SK-N-SH (cell line): ENCODE data around the gene GHRHR. TPM values are rescaled to one million over a fixed set of nuclear protein-coding genes. Genes with fewer than 3 reads are reported as not detected.

Source experiments
- CTCF ChIA-PET: fragments of 300-600, 350-600 bp; formaldehyde crosslinking; extraction: SDS; loops from one replicate; lab custom pipeline; 2021; lab: Yijun Ruan, JAX
- POLR2A ChIA-PET: fragments of 350-600 bp; sonication (Branson Sonifier 250); formaldehyde crosslinking; extraction: SDS; loops from one replicate; lab custom pipeline; 2020; ENCODE audit warnings: antibody characterized with exemption, inconsistent platforms; lab: Yijun Ruan, JAX
- DNase-seq: peaks from one replicate; pipeline ENCODE4 v3.0.0; 2012
- H2AFZ ChIP-seq: fragments of 200-600 bp; sonication (generic); 2 replicates; pipeline ENCODE4 v1.8.1; 2016; ENCODE audit warnings: antibody characterized with exemption, mild to moderate bottlenecking, low read depth
- H3F3A ChIP-seq: fragments of 200-600 bp; sonication (generic); replicated peaks from 2 replicates; pipeline ENCODE3; 2016; ENCODE audit warnings: antibody characterized with exemption, mild to moderate bottlenecking; ENCODE audit not compliant: insufficient read depth
- H3K27ac ChIP-seq, 2 experiments: fragments of 200-500 bp in 1 of 2; fragments of 200-600 bp in 1 of 2; sonication (Bioruptor generic) in 1 of 2; sonication (generic), shearing (Covaris generic) in 1 of 2; 2 replicates each; pipeline versions ENCODE4 v1.5.1 to v1.6.1; 2014 to 2016; ENCODE audit warnings: low read depth in 2 of 2, inconsistent platforms in 1 of 2, low read length in 1 of 2, mild to moderate bottlenecking in 1 of 2, mixed read lengths in 1 of 2
- H3K27me3 ChIP-seq: fragments of 200-600 bp; sonication (generic), shearing (Covaris generic); 2 replicates; pipeline ENCODE4 v1.6.1; 2016; ENCODE audit warnings: mixed run types; ENCODE audit not compliant: insufficient read depth
- H3K36me3 ChIP-seq, 2 experiments: fragments of 200-500 bp in 1 of 2; fragments of 200-600 bp in 1 of 2; sonication (Bioruptor generic) in 1 of 2; sonication (generic) in 1 of 2; replicated peaks in 1 of 2; 2 replicates each; pipeline versions ENCODE3 to v1.5.1; 2014 to 2016; ENCODE audit warnings: low read length in 1 of 2, mild to moderate bottlenecking in 1 of 2; ENCODE audit not compliant: insufficient read depth in 2 of 2, control insufficient read depth in 1 of 2
- H3K4me1 ChIP-seq, 2 experiments: fragments of 200-500 bp in 1 of 2; fragments of 200-600 bp in 1 of 2; sonication (Bioruptor generic) in 1 of 2; sonication (generic), shearing (Covaris generic) in 1 of 2; 2 replicates each; pipeline versions ENCODE4 v1.5.1 to v1.6.1; 2014 to 2016; ENCODE audit warnings: low read depth in 1 of 2, low read length in 1 of 2, mixed run types in 1 of 2; ENCODE audit not compliant: insufficient read depth in 2 of 2, control insufficient read depth in 1 of 2
- H3K4me2 ChIP-seq: fragments of 200-600 bp; sonication (generic), shearing (Covaris generic); 2 replicates; pipeline ENCODE4 v1.6.1; 2017; ENCODE audit warnings: mixed run types
- H3K4me3 ChIP-seq, 2 experiments: fragments of 200-500 bp in 1 of 2; fragments of 200-600 bp in 1 of 2; sonication (Bioruptor generic) in 1 of 2; sonication (generic), shearing (Covaris generic) in 1 of 2; 2 replicates each; pipeline versions ENCODE4 v1.5.1 to v1.8.1; 2014 to 2016; ENCODE audit warnings: low read depth in 2 of 2, inconsistent platforms in 1 of 2, low read length in 1 of 2, mild to moderate bottlenecking in 1 of 2, mixed read lengths in 1 of 2, moderate library complexity in 1 of 2
- H3K79me2 ChIP-seq: fragments of 200-600 bp; sonication (generic); 2 replicates; pipeline ENCODE4 v1.8.1; 2017; ENCODE audit warnings: mild to moderate bottlenecking; ENCODE audit not compliant: insufficient read depth
- H3K9ac ChIP-seq: fragments of 200-600 bp; sonication (generic); 2 replicates; pipeline ENCODE4 v1.6.1; 2017; ENCODE audit warnings: mixed run types
- H3K9me2 ChIP-seq: fragments of 200-600 bp; sonication (generic); 2 replicates; pipeline ENCODE4 v1.6.1; 2017; ENCODE audit warnings: mixed run types
- H3K9me3 ChIP-seq: fragments of 200-600 bp; sonication (generic); 2 replicates; pipeline ENCODE4 v1.6.1; 2017; ENCODE audit warnings: mixed run types, mild to moderate bottlenecking, moderate library complexity
- H4K20me1 ChIP-seq: fragments of 200-600 bp; sonication (generic); 2 replicates; pipeline ENCODE4 v1.6.1; 2017; ENCODE audit warnings: mild to moderate bottlenecking, mixed run types; ENCODE audit not compliant: insufficient read depth
- CHD2 ChIP-seq: fragments of 150-350 bp; IDR thresholded peaks from 2 replicates; pipeline ENCODE4 v1.6.1; 2018; ENCODE audit warnings: low read length; ENCODE audit not compliant: partially characterized antibody
- ELF1 ChIP-seq: IDR thresholded peaks from 2 replicates; pipeline ENCODE4 v1.4.0; 2012
- EP300 ChIP-seq, 2 experiments: IDR thresholded peaks; 2 replicates each; pipeline versions ENCODE4 v1.4.0 to v1.6.1; 2012; ENCODE audit warnings: borderline replicate concordance in 1 of 2, low read depth in 1 of 2, low read length in 1 of 2
- EZH2phosphoT487 ChIP-seq: fragments of 200-600 bp; sonication (generic); IDR thresholded peaks from 2 replicates; pipeline ENCODE4 v1.6.1; 2017; ENCODE audit warnings: low read depth, mixed run types, mild to moderate bottlenecking, antibody characterized with exemption, moderate library complexity, borderline replicate concordance
- FOSL2 ChIP-seq: IDR thresholded peaks from 2 replicates; pipeline ENCODE4 v1.4.0; 2012; ENCODE audit warnings: low read depth, mild to moderate bottlenecking, moderate library complexity, borderline replicate concordance
- FOXJ3 ChIP-seq: sonication (generic); formaldehyde crosslinking; IDR thresholded peaks from 2 replicates; pipeline ENCODE4 v1.5.1; 2020; ENCODE audit warnings: mild to moderate bottlenecking, missing genetic modification reagents
- FOXM1 ChIP-seq: IDR thresholded peaks from 2 replicates; pipeline ENCODE4 v1.4.0; 2012; ENCODE audit warnings: low read depth, mild to moderate bottlenecking
- GATA2 ChIP-seq: sonication (generic); formaldehyde crosslinking; IDR thresholded peaks from 2 replicates; pipeline ENCODE4 v1.5.0; 2020; ENCODE audit warnings: mild to moderate bottlenecking, missing genetic modification reagents
- IRF3 ChIP-seq: fragments of 150-350 bp; IDR thresholded peaks from 2 replicates; pipeline ENCODE4 v1.6.1; 2016; ENCODE audit warnings: mild to moderate bottlenecking, low read depth, low read length
- JUND ChIP-seq: IDR thresholded peaks from 2 replicates; pipeline ENCODE4 v1.4.0; 2012
- MEF2A ChIP-seq: IDR thresholded peaks from 2 replicates; pipeline ENCODE4 v1.4.0; 2012; ENCODE audit warnings: low read depth, borderline replicate concordance
- MXI1 ChIP-seq: IDR thresholded peaks from 2 replicates; pipeline ENCODE4 v1.6.1; 2012; ENCODE audit warnings: mild to moderate bottlenecking, low read depth, low read length, improper control_type of control experiment
- NFIC ChIP-seq: IDR thresholded peaks from 2 replicates; pipeline ENCODE4 v1.4.0; 2012; ENCODE audit warnings: borderline replicate concordance
- PBX3 ChIP-seq: IDR thresholded peaks from 2 replicates; pipeline ENCODE4; 2012
- POLR2AphosphoS5 ChIP-seq: IDR thresholded peaks from 2 replicates; pipeline ENCODE4 v1.6.1; 2012; ENCODE audit warnings: low read depth, low read length
- RAD21 ChIP-seq: IDR thresholded peaks from 2 replicates; pipeline ENCODE4 v1.6.1; 2012; ENCODE audit warnings: mild to moderate bottlenecking, low read length
- RCOR1 ChIP-seq: fragments of 150-350 bp; IDR thresholded peaks from 2 replicates; pipeline ENCODE4 v1.6.1; 2017; ENCODE audit warnings: antibody characterized with exemption, low read length
- RFX5 ChIP-seq: IDR thresholded peaks from 2 replicates; pipeline ENCODE4 v1.6.1; 2012; ENCODE audit warnings: mild to moderate bottlenecking, improper control_type of control experiment, low read length
- SMC3 ChIP-seq: IDR thresholded peaks from 2 replicates; pipeline ENCODE4 v1.6.1; 2012; ENCODE audit warnings: low read depth, low read length, improper control_type of control experiment
- TCF12 ChIP-seq: IDR thresholded peaks from 2 replicates; pipeline ENCODE4 v1.4.0; 2012
- TEAD4 ChIP-seq: IDR thresholded peaks from 2 replicates; pipeline ENCODE4 v1.4.0; 2012; ENCODE audit warnings: mild to moderate bottlenecking, borderline replicate concordance; ENCODE audit not compliant: insufficient read depth
- USF1 ChIP-seq: IDR thresholded peaks from 2 replicates; pipeline ENCODE4 v1.4.0; 2012; ENCODE audit warnings: low read depth, borderline replicate concordance
- USF2 ChIP-seq: fragments of 150-350 bp; IDR thresholded peaks from 2 replicates; pipeline ENCODE4 v1.6.1; 2017; ENCODE audit warnings: antibody characterized with exemption, low read length, low read depth, borderline replicate concordance
- YY1 ChIP-seq: IDR thresholded peaks from 2 replicates; pipeline ENCODE4 v1.4.0; 2012; ENCODE audit warnings: low read depth, mild to moderate bottlenecking
- ZBTB33 ChIP-seq: IDR thresholded peaks from 2 replicates; pipeline ENCODE4 v1.4.0; 2012; ENCODE audit warnings: low read depth, borderline replicate concordance
- whole genome bisulfite sequencing: methylation state at CpG from one replicate; pipeline ENCODE4 v1.1.6; 2017; ENCODE audit warnings: low lambda C conversion rate; 5-methylcytosine and 5-hydroxymethylcytosine counted together
- polyA plus RNA-seq, 3 experiments: library from polyadenylated mRNA; depleted of rRNA; stranded (reverse); fragments of >200 nt; gene quantifications; 2 replicates each; pipeline ENCODE4 v1.2.3, GENCODE V29; 2012
- TF ChIP-seq, protein P1 (sequence below): IDR thresholded peaks from 2 replicates; pipeline ENCODE4 v1.4.0; 2012; ENCODE audit warnings: low read depth

GHRHR gene
- polyA plus RNA-seq, 1 of the 3 experiments (the other 2 are of a cell fraction) = not detected

DNA sequence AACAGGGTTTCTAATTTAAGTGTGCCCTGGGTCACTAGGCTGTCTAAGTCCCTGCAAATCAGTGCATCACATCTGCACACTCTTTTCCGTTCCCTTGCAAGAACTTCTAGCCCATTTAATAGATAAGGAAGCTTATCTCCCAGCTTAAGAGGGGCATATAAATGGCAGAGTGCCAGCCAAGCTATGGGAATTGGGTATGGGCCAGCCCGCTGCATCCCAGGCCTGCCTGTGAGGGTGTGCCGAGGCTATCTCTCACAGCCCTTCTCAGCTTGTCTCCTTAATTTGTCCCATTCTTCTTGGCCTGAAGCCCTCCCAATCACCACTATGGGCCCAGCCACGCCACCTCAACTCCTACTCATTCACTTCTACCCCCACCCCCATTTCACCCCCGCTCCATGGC, 37.4 kb upstream of the GHRHR start:
- H3K9me2 ChIP-seq = no peaks in the 10 kb centered on the region
- H3K36me3 ChIP-seq = no peaks in the 10 kb centered on the region
- H3F3A ChIP-seq = no peaks in the 10 kb centered on the region
- peaks cover 6 to 28% of the 10 kb centered on the region in 2 experiments; a peak in 3 of 4 replicates for H3K4me1 ChIP-seq
- peak; percentile 85 for DNase-seq
- H3K79me2 ChIP-seq = no peaks in the 10 kb centered on the region
- no peak overlapping the region for H3K9ac ChIP-seq
- H3K4me2 ChIP-seq = no peak overlapping the region
- H4K20me1 ChIP-seq = no peaks in the 10 kb centered on the region
- ChIA-PET CTCF (interaction anchor here (1.2 to 1.9 kb wide), 2 partner anchors 12 to 57 kb away, joined by 4 to 21 read pairs; no protein-coding TSS in a partner anchor), POLR2A (no interaction called here)
- H2AFZ ChIP-seq = no peak overlapping the region
- 64% methylated on average over 5 of the region's 5 CpGs for WGBS
- H3K4me3 ChIP-seq = no peak overlapping the region
- peak overlapping the region in 1 of 2 experiments; percentile 51; a peak in 1 of 4 replicates for H3K27ac ChIP-seq
- no peaks in the 10 kb centered on the region for H3K27me3 ChIP-seq
- no peak for TF ChIP-seq MEF2A
- no peak for TF ChIP-seq ZBTB33
- TF ChIP-seq SMC3 = no peak
- TF ChIP-seq TEAD4 = no peak
- no peak for TF ChIP-seq YY1
- no peak for TF ChIP-seq FOSL2
- TF ChIP-seq CHD2 = no peak
- TF ChIP-seq, protein P1, sequence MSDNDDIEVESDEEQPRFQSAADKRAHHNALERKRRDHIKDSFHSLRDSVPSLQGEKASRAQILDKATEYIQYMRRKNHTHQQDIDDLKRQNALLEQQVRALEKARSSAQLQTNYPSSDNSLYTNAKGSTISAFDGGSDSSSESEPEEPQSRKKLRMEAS = no peak
- TF ChIP-seq RAD21 = no peak
- TF ChIP-seq EP300 (IDR thresholded peaks at IDR 0.05; ENCODE audit: borderline replicate concordance in 1 of 2, low read depth in 1 of 2, low read length in 1 of 2) = peak in 1 of 2 experiments; percentile 75; a peak in 1 of 4 replicates
- TF ChIP-seq TCF12 = 0 out of 2 replicates have a peak, but pooled peaks have one; percentile 5
- TF ChIP-seq PBX3 = no peak
- no peak for TF ChIP-seq MXI1
- no peak for TF ChIP-seq JUND
- TF ChIP-seq EZH2phosphoT487 = no peak
- TF ChIP-seq RFX5 = no peak
- peak; percentile 92 for TF ChIP-seq GATA2
- no peak for TF ChIP-seq IRF3
- TF ChIP-seq FOXM1 = no peak
- TF ChIP-seq POLR2AphosphoS5 = no peak
- TF ChIP-seq USF2 = no peak
- TF ChIP-seq ELF1 = no peak
- TF ChIP-seq NFIC = peak; percentile 45
- peak; percentile 85 for TF ChIP-seq FOXJ3 (CRISPR knock-in tag)
- peak; percentile 70; the same call in 1 of the 2 replicates for TF ChIP-seq RCOR1
- TF ChIP-seq USF1 = no peak
- no peaks in the 10 kb centered on the region for H3K9me3 ChIP-seq
